H9 (cell line): ENCODE measurements around the gene HECTD1. TPM values are rescaled to one million over a fixed set of nuclear protein-coding genes. Genes with fewer than 3 reads are reported as not detected.

Experiments
- DNase-seq: peaks from one replicate; pipeline ENCODE4 v3.0.0-alpha.2; 2017
- H2AFZ ChIP-seq: one replicate; pipeline ENCODE4 v1.6.1; 2013; ENCODE audit warnings: mild to moderate bottlenecking, low read length, control low read depth, moderate library complexity
- H2AK5ac ChIP-seq: 2 replicates; pipeline ENCODE4 v1.6.1; 2013; ENCODE audit warnings: low read length, control low read depth, mixed read lengths; ENCODE audit not compliant: insufficient read length
- H2BK120ac ChIP-seq: one replicate; pipeline ENCODE4 v1.6.1; 2013; ENCODE audit warnings: low read depth, mild to moderate bottlenecking, low read length, control low read depth, inconsistent platforms; ENCODE audit not compliant: poor library complexity, severe bottlenecking
- H2BK12ac ChIP-seq: 2 replicates; pipeline ENCODE4 v1.6.1; 2013; ENCODE audit warnings: low read length, control low read depth, mixed read lengths, low read depth; ENCODE audit not compliant: insufficient read length
- H2BK15ac ChIP-seq: 2 replicates; pipeline ENCODE4 v1.6.1; 2013; ENCODE audit warnings: low read depth, low read length, control low read depth
- H2BK20ac ChIP-seq: one replicate; pipeline ENCODE4 v1.6.1; 2013; ENCODE audit warnings: low read depth, mild to moderate bottlenecking, low read length, control low read depth, inconsistent platforms; ENCODE audit not compliant: poor library complexity, severe bottlenecking
- H2BK5ac ChIP-seq: 2 replicates; pipeline ENCODE4 v1.6.1; 2013; ENCODE audit warnings: low read length, control low read depth, mixed read lengths; ENCODE audit not compliant: insufficient read length
- H3K14ac ChIP-seq: 2 replicates; pipeline ENCODE4 v1.6.1; 2013; ENCODE audit warnings: low read length, control low read depth; ENCODE audit not compliant: insufficient read depth
- H3K18ac ChIP-seq: 2 replicates; pipeline ENCODE4 v1.6.1; 2013; ENCODE audit warnings: low read depth, mild to moderate bottlenecking, mixed read lengths, low read length, control low read depth; ENCODE audit not compliant: insufficient read length
- H3K23ac ChIP-seq: 2 replicates; pipeline ENCODE4 v1.6.1; 2013; ENCODE audit warnings: low read length, control low read depth, mixed read lengths, low read depth; ENCODE audit not compliant: insufficient read length
- H3K23me2 ChIP-seq: 2 replicates; pipeline ENCODE4 v1.6.1; 2013; ENCODE audit warnings: low read depth, mild to moderate bottlenecking, mixed read lengths, low read length, control low read depth; ENCODE audit not compliant: insufficient read length, poor library complexity, severe bottlenecking
- H3K27ac ChIP-seq: 2 replicates; pipeline ENCODE4 v1.5.1; 2013; ENCODE audit warnings: low read length, control low read depth, mixed read lengths, low read depth; ENCODE audit not compliant: insufficient read length
- H3K27me3 ChIP-seq: 2 replicates; pipeline ENCODE4 v1.6.1; 2013; ENCODE audit warnings: low read length, control low read depth, inconsistent platforms; ENCODE audit not compliant: insufficient read depth
- H3K4ac ChIP-seq: 2 replicates; pipeline ENCODE4 v1.6.1; 2013; ENCODE audit warnings: low read depth, mild to moderate bottlenecking, control low read depth, inconsistent platforms, low read length, moderate library complexity
- H3K4me1 ChIP-seq: 2 replicates; pipeline ENCODE4 v1.6.1; 2013; ENCODE audit warnings: low read length, control low read depth, inconsistent platforms; ENCODE audit not compliant: insufficient read depth
- H3K4me2 ChIP-seq: 2 replicates; pipeline ENCODE4 v1.6.1; 2013; ENCODE audit warnings: low read length, control low read depth, mixed read lengths; ENCODE audit not compliant: insufficient read length, insufficient read depth
- H3K56ac ChIP-seq: 2 replicates; pipeline ENCODE4 v1.6.1; 2013; ENCODE audit warnings: low read depth, mild to moderate bottlenecking, mixed read lengths, low read length, control low read depth; ENCODE audit not compliant: insufficient read length
- H3K79me1 ChIP-seq: 2 replicates; pipeline ENCODE4 v1.6.1; 2013; ENCODE audit warnings: low read depth, mild to moderate bottlenecking, moderate library complexity, low read length, control low read depth, inconsistent platforms; ENCODE audit not compliant: insufficient read depth, poor library complexity, severe bottlenecking
- H3K79me2 ChIP-seq: 2 replicates; pipeline ENCODE4 v1.6.1; 2013; ENCODE audit warnings: low read length, control low read depth, inconsistent platforms; ENCODE audit not compliant: insufficient read depth
- H3K9ac ChIP-seq: 2 replicates; pipeline ENCODE4 v1.6.1; 2013; ENCODE audit warnings: low read length, control low read depth, mixed read lengths; ENCODE audit not compliant: insufficient read length; ENCODE audit errors: extremely low read depth
- H3K9me3 ChIP-seq: one replicate; pipeline ENCODE4 v1.6.1; 2013; ENCODE audit warnings: low read depth, low read length, inconsistent platforms; ENCODE audit not compliant: control insufficient read depth
- H3T11ph ChIP-seq: one replicate; pipeline ENCODE4 v1.6.1; 2013; ENCODE audit warnings: mild to moderate bottlenecking, low read length, control low read depth, inconsistent platforms
- H4K20me1 ChIP-seq: one replicate; pipeline ENCODE4 v1.6.1; 2013; ENCODE audit not compliant: control insufficient read depth, insufficient read length, insufficient read depth
- H4K5ac ChIP-seq: 2 replicates; pipeline ENCODE4 v1.6.1; 2013; ENCODE audit warnings: low read depth, mild to moderate bottlenecking, mixed read lengths, low read length, control low read depth; ENCODE audit not compliant: insufficient read length
- H4K8ac ChIP-seq: replicated peaks from 2 replicates; pipeline ENCODE4 v1.6.1; 2013; ENCODE audit warnings: low read length, control low read depth, mixed read lengths, low read depth; ENCODE audit not compliant: insufficient read length
- H4K91ac ChIP-seq: 2 replicates; pipeline ENCODE4 v1.6.1; 2013; ENCODE audit warnings: low read depth, mild to moderate bottlenecking, moderate library complexity, mixed read lengths, low read length, control low read depth; ENCODE audit not compliant: insufficient read length
- H3K27ac Mint-ChIP-seq, 3 experiments: 2 replicates in 2 of 3; 3 replicates in 1 of 3; pipeline ENCODE4 v1.8.0; 2020 to 2021; ENCODE audit warnings: mixed read lengths in 3 of 3, mild to moderate bottlenecking in 1 of 3, moderate library complexity in 1 of 3
- H3K27me3 Mint-ChIP-seq: 2 replicates; pipeline ENCODE4 v1.8.0; 2021; ENCODE audit warnings: low read depth, mild to moderate bottlenecking, moderate library complexity, mixed read lengths
- H3K36me3 Mint-ChIP-seq, 3 experiments: 2 replicates in 2 of 3; 3 replicates in 1 of 3; pipeline ENCODE4 v1.8.0; 2020 to 2021; ENCODE audit warnings: low read depth in 3 of 3, mixed read lengths in 3 of 3; ENCODE audit not compliant: insufficient read depth in 1 of 3
- H3K4me1 Mint-ChIP-seq, 2 experiments: 2 replicates each; pipeline ENCODE4 v1.8.0; 2020; ENCODE audit warnings: mixed read lengths in 2 of 2
- H3K4me3 Mint-ChIP-seq, 2 experiments: 2 replicates in 1 of 2; 3 replicates in 1 of 2; pipeline ENCODE4 v1.8.0; 2020 to 2021; ENCODE audit warnings: mild to moderate bottlenecking in 2 of 2, mixed read lengths in 2 of 2, moderate library complexity in 1 of 2
- H3K9me3 Mint-ChIP-seq, 2 experiments: 2 replicates in 1 of 2; 3 replicates in 1 of 2; pipeline ENCODE4 v1.8.0; 2020; ENCODE audit warnings: mild to moderate bottlenecking in 2 of 2, mixed read lengths in 2 of 2, moderate library complexity in 1 of 2
- CTCF ChIP-seq: fragments of 200-600 bp; sonication (generic); conservative IDR thresholded peaks from 3 replicates; pipeline ENCODE4 v1.8.0; 2021; ENCODE audit warnings: antibody characterized with exemption, mild to moderate bottlenecking
- WGBS: extraction: QIAGEN DNeasy Blood & Tissue Kit; methylation state at CpG from one replicate; pipeline ENCODE4 v1.1.7; 2013; ENCODE audit warnings: missing lambda C conversion rate, low lambda C conversion rate, mixed read lengths; ENCODE audit not compliant: insufficient read length; ENCODE audit errors: extremely low coverage; 5-methylcytosine and 5-hydroxymethylcytosine counted together
- total RNA-seq: library from RNA; stranded (reverse); gene quantifications from 2 replicates; pipeline ENCODE4 v1.2.1, GENCODE V29; 2021

HECTD1 gene
- total RNA-seq, 1 experiment from 2014 or later, result 135 TPM

GRCh38 chr14:31209605-31210004 lies 2.0 kb upstream of the HECTD1 start:
- Histone ChIP-seq H3K79me2 (peaks cover 7% of the 10 kb centered on the region), H2BK120ac (no peak overlapping the region), H4K20me1 (no peaks in the 10 kb centered on the region), H4K5ac (no peak overlapping the region), H3K27ac (no peak overlapping the region), H2BK20ac (no peak overlapping the region), H3K27me3 (no peaks in the 10 kb centered on the region), H3K14ac (no peak overlapping the region), H2AK5ac (no peak overlapping the region), H3K56ac (no peak overlapping the region), H2BK12ac (no peak overlapping the region), H3T11ph (no peak overlapping the region), H3K23ac (no peak overlapping the region), H4K8ac (no peak overlapping the region), H3K4me2 (no peak overlapping the region), H3K4me1 (no peaks in the 10 kb centered on the region), H3K4ac (no peak overlapping the region), H2BK5ac (no peak overlapping the region), H3K18ac (no peak overlapping the region), H4K91ac (no peak overlapping the region), H3K23me2 (peaks cover 13% of the 10 kb centered on the region), H2AFZ (no peak overlapping the region), H2BK15ac (no peak overlapping the region), H3K9ac (no peak overlapping the region), H3K79me1 (no peaks in the 10 kb centered on the region), H3K9me3 (no peaks in the 10 kb centered on the region)
- Mint-ChIP-seq H3K9me3 (no peaks in the 10 kb centered on the region), H3K27ac (no peak overlapping the region), H3K36me3 (peaks cover 2 to 7% (median 6%) of the 10 kb centered on the region in 3 experiments; a peak in 5 of 7 replicates), H3K4me3 (no peak overlapping the region), H3K4me1 (peaks cover 22 to 26% of the 10 kb centered on the region in 2 experiments), H3K27me3 (no peaks in the 10 kb centered on the region)
- WGBS, result no CpG with 5 or more reads among the region's 5 CpGs
- DNase-seq, result no peak
- no peak for TF ChIP-seq CTCF
